SIG-M5 treated with dmso at 0.1 percent for 504 hours (cell line): ENCODE measurements around the gene ATRNL1.
"Not testable (repeated sequence)": the region's sequence is repeated elsewhere in the genome, so short reads cannot be mapped to it uniquely, and the experiment has no call there.

Experiments
- DNase-seq: peaks from one replicate; lab custom pipeline; 2025; ENCODE audit not compliant: unreplicated experiment; lab: John Stamatoyannopoulos, UW

ATRNL1 gene

DNA sequence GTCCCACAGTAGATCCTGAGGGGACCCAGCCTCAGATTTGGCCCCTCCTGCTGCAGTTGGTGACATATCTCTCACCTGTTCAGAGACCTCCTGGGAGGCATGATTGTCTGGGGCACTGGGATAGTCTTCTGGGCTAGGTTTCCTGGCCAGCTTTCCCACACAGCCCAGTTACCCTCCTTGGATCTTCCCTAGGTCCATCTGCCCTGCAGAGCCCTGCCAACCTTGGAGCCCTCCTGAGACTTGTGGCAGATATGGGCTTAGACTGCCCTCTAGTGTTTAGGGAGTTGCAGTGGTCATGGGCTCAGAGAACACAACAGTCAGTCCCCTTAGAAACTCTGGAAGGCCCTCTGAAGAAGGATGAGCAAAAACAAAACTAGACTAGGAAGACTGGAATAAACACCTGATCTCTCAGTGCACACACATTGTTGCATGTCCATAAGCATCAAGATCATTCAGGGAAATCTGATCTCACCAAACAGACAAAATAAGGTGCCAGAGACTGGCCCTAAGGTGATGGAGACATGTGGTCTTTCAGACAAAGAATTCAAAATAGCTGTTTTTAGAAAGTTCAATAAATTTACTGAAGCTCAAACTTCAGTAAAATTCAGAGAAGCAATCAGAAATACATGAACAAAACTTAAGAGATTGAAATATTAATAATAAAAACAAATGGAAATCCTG is 324.6 kb downstream of the ATRNL1 start:
- DNase-seq: peak; percentile 53

DNA sequence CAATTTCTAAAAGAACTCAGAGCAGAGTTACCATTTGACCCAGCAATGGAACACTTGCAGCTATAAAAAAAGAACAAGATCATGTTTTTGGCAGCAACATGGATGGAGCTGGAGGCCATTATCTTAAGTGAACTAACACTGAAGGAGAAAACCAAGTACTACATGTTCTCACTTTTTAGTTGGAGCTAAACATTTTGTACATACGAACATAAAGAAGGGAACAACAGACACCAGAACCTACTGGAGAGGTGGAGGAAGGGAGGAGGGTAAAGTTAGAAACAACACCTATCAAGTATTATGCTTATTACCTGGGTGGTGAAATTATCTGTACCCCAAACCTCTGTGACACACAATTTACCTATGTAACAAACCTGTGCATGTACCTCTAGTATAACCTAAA is 329.5 kb downstream of the ATRNL1 start:
- DNase-seq: no peak

DNA sequence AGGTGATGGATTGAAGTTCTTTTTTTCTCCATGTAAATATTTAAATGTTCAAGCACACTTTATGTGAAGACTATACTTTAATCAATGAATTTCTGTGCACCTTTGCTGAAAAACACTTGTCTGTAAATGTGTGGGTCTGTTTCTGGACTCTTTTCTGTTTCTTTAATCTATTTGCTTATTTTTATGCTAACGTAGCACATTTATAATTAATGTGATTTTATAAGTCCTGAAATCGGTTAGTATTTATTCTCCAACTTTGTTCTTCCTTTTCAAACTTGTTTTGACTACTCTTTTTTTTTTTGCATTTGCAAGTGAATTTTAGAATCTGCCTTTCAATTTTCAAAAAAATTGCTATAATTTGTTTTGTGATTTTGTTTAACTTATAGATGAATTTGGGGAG is 334.4 kb downstream of the ATRNL1 start:
- DNase-seq: no peak

DNA sequence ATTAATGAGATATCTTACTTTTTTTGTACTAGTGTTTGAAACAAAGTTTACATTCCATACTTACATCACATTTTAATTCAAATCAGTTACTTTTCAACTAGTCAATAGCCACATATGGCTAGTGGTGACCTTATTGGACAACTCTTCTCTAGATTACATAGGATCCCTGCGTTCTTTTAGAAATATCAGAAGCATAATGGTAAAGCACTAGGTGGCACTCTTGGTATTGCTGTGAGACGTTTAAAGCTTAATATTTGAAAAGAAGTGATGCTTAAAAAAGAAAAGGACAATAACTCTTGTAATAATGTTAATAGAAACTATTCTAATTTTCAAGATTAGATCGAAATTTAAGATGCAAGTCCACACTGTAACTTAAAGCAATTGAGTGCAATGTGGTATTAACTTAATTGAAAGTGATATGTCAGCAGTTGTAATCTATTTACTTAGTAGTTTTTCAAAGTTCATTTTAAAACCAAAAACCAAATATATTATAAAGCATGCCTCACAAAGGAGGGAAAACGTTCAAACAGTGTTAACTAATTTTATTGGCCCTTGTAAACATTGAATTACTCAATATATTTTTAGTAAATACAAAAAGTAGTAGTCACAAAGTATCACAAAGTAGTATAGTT is 339.1 kb downstream of the ATRNL1 start:
- DNase-seq: peak; percentile 32

DNA sequence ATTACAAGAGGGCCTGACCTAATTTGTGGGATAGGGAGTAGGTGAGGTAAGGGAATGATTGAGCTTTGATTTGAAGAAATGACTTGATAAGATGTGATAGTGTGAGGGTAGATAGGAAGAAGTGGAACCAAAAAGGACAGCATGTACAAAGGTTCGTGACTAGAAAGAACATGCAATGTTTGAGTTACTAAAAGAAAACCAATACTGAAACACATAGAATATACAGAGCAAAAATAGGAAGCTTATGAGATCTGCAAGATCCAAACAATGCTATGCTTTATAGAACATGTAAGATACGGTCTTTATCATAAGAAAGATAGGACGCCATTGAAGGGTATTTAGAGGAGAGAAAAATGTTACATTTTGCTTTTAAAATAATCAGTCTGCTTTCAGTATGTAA is 343.8 kb downstream of the ATRNL1 start:
- DNase-seq: no peak

DNA sequence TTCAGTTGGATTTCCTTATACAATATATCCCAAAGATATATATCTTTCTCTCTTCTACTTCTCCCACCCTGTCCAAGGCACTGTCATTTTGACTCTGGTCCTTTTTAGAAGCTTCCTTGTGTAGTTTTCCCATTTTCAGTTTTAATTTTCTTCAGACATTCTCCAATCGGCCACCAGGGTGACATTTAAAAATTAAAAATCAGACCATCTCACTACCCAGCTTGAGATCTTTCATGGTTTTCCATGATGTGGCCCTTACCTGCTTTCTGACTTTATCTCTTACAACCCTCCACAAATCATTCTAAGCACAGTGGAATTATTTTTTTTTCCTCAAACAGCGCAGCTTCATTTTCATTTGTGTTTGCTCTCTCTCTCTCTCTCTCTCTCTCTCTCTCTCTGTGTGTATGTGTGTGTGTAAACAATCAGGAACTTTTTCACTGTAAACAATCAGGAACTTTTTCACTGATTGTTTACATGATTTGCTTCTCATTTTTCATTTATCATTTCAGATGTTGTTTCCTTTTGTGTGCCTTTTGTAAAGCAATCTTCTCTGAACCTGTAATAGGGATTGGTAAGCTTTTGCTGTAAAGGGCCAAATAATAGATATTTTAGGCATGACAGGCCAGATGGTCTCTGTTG is 348.9 kb downstream of the ATRNL1 start:
- DNase-seq: no peak

DNA sequence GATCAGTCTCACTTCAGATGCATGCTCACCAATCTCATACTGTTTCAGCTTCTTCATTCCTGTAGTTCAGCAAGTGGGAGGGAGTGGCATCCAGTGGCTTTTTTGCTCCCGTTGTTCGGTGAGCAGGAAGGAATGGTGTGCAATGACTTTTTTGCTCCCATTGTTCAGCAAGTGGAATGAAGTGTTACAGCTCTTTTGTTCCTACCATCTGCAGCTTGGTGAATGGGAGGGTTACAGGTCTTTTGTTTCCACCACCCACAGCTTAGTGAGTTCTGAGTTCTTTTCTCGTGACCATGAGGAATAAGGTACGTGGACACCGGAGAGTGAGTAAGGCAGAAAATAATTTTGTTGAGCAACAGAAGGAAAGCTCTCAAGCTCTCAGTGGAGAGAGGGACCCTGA is 363.6 kb downstream of the ATRNL1 start:
- DNase-seq: no peak

DNA sequence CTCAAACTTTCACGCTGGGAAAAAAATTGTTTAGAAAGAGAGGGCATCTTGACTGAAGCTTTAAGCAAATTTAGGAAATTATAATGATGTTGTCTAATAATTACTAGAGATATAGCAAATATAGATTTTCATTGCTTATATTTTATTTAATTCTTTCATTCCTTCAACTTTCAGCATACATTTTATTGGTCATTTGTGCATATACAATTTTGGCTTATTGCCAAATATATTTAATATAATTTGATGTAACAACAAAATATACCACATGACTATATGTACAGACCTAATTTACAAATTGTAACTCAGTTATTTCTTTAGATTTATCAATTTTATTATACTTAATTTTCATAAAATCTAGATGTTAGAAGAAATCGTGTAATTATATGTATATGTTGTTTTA is 390.1 kb downstream of the ATRNL1 start:
- DNase-seq: no peak

DNA sequence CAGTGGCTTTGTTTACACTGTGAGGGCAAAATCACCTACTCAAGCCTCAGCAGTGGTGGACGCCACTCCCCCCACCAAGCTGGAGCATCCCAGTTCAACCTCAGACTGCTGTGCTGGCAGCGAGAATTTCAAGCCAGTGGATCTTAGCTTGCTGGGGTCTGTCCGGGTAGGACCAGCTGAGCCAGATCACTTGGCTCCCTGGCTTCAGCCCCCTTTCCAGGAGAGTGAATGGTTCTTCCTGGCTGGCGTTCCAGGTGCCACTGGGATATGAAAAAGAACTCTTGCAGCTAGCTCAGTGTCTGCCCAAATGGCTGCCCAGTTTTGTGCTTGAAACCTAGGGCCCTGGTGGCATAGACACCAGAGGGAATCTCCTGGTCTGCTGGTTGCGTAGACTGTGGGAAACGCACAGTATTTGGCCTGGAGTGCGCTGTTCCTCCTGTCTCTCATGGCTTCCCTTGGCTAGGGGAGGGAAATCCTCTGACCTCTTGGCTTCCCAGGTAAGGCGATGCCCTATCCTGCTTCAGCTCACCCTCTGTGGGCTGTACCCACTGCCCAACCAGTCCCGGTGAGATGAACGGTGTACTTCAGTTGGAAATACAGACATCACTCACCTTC is 398.5 kb downstream of the ATRNL1 start:
- no peak for DNase-seq

DNA sequence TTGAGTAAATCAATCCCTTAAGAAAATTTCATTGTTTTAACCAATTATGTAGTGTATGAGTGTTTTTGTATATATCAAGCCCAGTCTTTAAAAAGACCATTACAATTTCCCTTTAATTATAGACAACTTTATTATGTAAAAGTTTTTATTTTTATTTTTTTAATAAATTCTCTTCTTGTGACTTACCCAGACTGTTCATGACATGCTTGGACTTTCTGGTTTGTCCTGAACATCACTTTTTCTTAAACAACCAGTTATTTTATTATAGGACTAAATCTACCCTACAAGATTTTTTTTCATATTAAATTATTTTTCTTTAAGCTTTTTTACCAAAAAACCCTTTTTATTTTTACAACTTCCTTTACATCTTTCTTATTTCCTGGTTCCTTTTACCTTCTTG is 410.4 kb downstream of the ATRNL1 start:
- DNase-seq: no peak

DNA sequence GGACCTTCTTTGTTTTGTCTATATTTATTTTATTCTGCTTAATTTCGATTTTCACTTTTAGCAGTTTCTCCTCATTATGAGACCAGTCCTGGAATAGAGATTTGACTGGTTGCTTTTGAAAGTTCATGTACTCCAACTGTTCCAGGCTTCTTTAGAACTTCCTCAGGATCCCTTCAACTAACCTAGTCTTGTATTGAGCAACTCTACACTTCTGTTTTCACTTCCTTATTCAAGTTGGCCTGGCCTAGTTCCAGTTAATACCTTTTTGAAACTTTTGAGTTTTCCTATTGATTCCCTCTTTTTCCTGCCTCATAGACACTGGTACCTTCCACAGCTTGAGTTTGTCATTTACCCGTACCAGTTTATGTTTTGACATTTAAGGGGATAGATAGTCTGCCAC is 421.7 kb downstream of the ATRNL1 start:
- peak; percentile 55 for DNase-seq

DNA sequence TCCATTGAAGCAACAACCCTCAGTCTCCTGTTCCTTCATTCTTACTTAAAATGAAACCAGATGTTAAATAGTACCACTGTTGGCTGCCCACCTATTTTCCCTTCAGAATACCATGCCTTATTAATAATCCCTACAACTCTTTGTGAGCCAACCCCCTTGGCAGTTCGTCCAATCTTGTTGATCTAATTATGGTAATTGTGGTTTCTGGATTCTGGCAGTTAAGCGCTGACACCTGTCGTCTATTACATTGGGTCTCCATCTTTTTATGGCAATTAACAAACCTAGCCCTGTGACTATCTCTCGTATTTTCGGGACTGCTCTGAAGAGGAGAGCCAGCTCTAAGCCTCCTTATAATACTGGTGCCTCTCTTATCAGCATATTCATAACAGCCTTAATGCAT is 432.0 kb downstream of the ATRNL1 start:
- DNase-seq: no peak

DNA sequence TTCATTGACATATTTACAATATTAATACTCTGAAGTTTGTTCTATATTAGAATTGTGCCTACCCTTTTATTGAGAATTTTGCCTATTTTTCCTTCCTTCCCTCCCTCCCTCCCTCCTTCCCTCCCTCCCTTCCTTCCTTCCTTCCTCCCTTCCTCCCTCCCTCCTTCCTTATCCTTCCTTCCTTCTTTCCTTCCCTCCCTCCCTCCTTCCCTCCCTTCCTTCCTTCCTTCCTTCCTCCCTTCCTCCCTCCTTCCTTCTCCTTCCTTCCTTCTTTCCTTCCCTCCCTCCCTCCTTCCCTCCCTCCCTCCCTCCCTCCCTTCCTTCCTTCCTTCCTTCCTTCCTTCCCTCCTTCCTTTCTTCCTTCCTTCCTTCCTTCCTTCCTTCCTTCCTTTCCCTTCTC is 434.5 kb downstream of the ATRNL1 start:
- not testable (repeated sequence) for DNase-seq

DNA sequence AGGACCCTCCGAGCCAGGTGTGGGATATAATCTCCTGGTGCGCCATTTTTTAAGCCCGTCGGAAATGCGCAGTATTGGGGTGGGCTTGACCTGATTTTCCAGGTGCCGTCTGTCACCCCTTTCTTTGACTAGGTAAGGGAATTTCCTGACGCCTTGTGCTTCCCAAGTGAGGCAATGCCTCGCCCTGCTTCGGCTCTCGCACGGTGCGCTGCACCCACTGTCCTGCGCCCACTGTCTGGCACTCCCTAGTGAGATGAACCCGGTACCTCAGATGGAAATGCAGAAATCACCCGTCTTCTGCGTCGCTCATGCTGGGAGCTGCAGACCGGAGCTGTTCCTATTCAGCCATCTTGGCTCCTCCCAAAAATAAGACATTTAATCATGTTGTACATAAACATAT is 443.2 kb downstream of the ATRNL1 start:
- not testable (repeated sequence) for DNase-seq

DNA sequence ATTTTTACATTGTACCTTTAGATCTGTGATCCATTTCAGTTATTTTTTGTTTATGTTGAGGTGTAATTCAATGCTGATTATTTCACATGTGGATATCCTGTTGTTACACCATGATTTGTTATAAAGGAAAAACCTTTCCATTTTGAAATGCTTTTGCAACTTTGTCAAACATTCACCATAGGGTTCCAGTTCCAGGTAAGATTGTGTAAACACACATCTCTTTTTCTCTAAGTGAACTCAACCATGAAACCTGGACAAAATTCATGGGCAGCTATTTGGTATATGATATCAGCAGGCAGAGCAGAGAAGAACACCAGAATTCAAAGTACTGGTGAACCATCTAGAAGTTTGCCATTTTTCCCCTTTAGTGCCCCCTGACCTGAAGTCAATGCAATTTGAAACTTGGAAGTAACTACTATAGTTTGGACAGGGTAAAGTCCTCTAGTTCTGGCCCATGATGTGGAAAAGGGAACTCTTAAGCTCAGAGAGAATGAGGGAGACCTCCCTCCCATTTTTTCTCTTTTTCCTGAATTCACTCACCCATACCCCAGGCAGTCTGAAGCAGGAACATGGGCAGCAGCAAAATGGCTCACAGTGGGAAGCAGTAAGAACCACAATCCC is 446.1 kb downstream of the ATRNL1 start:
- no peak for DNase-seq

DNA sequence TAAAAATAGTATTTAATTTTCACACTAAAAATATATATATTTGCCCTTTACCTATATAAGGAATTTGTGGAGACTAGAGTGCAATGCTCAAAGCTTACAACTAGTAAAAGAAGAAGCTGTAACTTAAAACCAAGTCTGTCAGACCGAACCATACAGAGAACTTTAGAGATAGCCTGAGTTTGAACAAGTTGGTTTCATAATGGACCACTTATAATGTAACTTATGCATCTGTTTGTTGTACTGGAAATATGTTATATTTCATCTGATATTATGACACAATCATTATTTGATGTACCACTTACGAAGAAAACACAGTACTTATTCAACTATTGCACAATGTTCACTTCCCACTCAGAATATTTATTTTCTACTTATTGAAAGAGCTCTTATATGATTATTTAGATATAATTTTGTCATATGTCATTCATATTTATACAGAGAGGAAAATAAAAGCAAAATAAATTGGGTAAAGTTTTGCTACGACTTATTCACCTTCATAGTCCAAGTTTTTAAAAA is 462.8 kb downstream of the ATRNL1 start:
- DNase-seq: no peak

DNA sequence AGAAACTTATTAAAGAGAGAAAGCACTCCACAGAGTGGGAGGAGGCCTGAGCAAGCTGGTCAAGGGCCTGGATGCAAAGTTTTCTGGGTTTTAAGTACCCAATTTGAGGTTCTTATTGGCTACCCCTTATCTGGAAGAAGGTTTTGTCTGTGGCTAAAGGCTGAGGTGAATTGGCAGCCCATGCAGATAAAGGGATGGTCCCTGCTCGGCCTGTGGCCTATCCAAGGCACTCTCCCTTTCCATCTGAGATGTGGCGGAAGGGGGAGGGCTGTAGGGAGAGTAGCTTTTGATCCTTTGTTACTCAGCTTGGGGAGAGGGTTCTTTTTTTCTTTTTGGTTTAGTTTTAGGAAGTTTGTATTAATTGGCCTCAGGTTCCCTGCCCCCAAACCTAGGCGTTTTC is 465.1 kb downstream of the ATRNL1 start:
- no peak for DNase-seq

DNA sequence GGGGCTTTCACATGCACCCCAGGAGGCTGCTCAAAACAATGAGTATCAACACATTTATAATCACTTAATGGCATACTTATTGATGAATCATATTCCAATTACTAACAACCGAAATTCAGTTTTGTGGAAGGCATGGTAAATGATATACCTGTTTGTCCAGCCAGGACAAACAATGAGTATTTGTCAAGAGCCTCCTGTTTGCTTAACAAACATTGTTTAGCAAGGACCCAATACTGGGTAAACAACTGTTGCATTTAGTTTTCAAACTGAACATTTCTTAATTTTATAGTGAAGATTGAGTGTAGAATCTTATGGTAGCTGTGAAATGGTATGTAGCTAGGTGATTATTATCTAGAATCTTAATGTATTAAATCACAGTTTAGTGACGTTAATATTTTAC is 473.7 kb downstream of the ATRNL1 start:
- no peak for DNase-seq

DNA sequence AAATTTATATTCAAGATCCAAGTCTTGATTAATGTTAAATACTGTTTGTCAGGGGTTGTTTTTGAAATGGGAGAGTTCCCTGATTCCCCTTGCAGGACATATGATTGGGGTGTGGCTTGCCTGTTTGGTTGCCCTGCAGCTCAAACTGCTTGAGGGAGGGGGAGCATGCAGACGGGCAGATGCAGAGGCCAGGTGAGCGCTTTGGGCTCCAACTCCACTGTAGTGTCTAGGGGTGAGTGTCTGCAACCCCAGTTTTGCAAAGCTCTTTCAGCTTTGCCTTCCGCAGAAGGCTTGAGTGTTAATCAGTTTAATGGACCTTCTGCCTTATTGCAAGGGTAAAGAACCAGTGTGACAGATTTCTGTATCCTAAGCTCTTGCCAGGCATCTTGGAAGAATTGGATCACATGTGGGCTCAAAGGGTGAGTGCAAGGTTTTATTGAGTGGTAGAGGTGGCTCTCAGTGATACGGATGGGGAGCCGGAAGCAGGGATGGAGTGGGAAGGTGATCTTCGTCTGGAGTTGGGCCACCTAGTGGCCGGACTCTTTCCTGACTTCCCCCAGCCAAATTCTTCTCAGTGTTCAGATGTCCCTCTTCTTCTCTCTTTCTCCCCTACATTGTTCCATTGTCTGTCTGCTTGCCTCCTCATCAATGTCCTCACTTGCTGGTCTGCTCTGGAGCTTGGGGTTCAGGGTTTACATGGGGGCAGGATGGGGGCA is 479.7 kb downstream of the ATRNL1 start:
- DNase-seq: no peak

DNA sequence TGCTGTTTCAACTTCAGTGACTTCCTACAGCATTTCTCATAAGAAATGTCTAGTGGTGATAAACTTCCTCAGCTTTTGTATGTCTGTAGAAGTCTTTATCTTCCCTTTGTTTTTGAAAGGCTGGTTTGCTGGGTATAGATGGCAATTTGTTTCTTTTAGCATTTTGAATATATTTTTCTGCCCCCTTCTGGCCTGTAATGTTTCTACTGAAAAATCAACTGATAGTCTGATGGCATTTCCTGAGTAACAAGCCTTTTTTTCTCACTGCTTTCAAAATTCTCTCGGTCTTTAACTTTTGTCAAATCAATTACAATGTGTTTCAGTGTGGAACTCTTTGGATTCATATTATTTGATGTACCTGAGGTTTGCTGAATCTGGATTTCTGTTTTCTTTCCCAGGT is 487.1 kb downstream of the ATRNL1 start:
- no peak for DNase-seq

DNA sequence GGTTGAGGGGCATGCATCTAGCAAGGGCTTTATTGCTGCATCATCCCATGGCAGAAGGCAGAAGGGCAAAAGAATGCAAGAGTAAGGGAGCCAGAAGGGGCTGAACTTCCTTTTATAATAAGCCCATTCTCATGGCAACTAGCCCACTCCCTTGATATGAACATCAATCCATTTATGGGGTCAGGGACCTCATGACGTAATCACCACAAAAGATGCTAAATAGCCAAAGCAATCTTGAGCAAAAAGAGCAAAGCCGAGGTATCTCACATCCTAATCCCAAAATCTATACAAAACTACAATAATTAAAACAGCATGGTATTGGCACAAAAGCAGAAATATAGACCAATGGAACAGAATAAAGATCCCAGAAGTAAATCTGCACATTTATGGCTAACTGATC is 499.9 kb downstream of the ATRNL1 start:
- no peak for DNase-seq
